HG02610 (cell line): ENCODE data around the gene FAM170B.

Source experiments
- ATAC-seq: cut with Tn5 transposase; IDR thresholded peaks from one replicate; pipeline ENCODE4 v1.9.1; 2021; ENCODE audit warnings: mild to moderate bottlenecking, moderate library complexity; ENCODE audit not compliant: unreplicated experiment

FAM170B gene

GRCh38 chr10:49107111-49107886 lies 26.5 kb downstream of the FAM170B start:
- no peak for ATAC-seq

GRCh38 chr10:49106451-49106850 lies 27.4 kb downstream of the FAM170B start:
- ATAC-seq, result no peak

- no peak for ATAC-seq
These were observed 28.7 kb downstream of the FAM170B start for GRCh38 chr10:49105076-49105475.

GRCh38 chr10:49104323-49104722 lies 29.5 kb downstream of the FAM170B start:
- no peak for ATAC-seq

GRCh38 chr10:49103761-49104160 lies 30.1 kb downstream of the FAM170B start:
- no peak for ATAC-seq

- ATAC-seq, result no peak
These were observed 34.8 kb downstream of the FAM170B start for GRCh38 chr10:49099046-49099445.

GRCh38 chr10:49096890-49097445 lies 36.9 kb downstream of the FAM170B start:
- ATAC-seq, result no peak

GRCh38 chr10:49094646-49095045 lies 39.2 kb downstream of the FAM170B start:
- ATAC-seq, result no peak

- no peak for ATAC-seq
These were observed 39.9 kb downstream of the FAM170B start for GRCh38 chr10:49093922-49094321.

GRCh38 chr10:49092477-49092876 lies 41.3 kb downstream of the FAM170B start:
- no peak for ATAC-seq

GRCh38 chr10:49091450-49092210 lies 42.2 kb downstream of the FAM170B start:
- ATAC-seq, result no peak

GRCh38 chr10:49090696-49091380 lies 43.0 kb downstream of the FAM170B start:
- no peak for ATAC-seq

GRCh38 chr10:49090189-49090575 lies 43.6 kb downstream of the FAM170B start:
- no peak for ATAC-seq

GRCh38 chr10:49089557-49090188 lies 44.1 kb downstream of the FAM170B start:
- ATAC-seq, result no peak

- no peak for ATAC-seq
These were observed 44.7 kb downstream of the FAM170B start for GRCh38 chr10:49089152-49089551.

GRCh38 chr10:49086889-49087288 lies 46.9 kb downstream of the FAM170B start:
- ATAC-seq, result no peak

GRCh38 chr10:49083261-49083660 lies 50.6 kb downstream of the FAM170B start:
- ATAC-seq, result no peak

GRCh38 chr10:49082766-49083165 lies 51.1 kb downstream of the FAM170B start:
- ATAC-seq, result no peak

- ATAC-seq, result no peak
These were observed 52.1 kb downstream of the FAM170B start for GRCh38 chr10:49081547-49082275.
